ENCODE data around the gene EFL1. TPM values are rescaled to one million over a fixed set of nuclear protein-coding genes. Genes with fewer than 3 reads are reported as not detected.
A peak's percentile ranks its signal among the peaks of the same experiment; 100 is the strongest.

EFL1 gene
- total RNA-seq, 1 experiment from 2014 or later, result 22.8 TPM

DNA sequence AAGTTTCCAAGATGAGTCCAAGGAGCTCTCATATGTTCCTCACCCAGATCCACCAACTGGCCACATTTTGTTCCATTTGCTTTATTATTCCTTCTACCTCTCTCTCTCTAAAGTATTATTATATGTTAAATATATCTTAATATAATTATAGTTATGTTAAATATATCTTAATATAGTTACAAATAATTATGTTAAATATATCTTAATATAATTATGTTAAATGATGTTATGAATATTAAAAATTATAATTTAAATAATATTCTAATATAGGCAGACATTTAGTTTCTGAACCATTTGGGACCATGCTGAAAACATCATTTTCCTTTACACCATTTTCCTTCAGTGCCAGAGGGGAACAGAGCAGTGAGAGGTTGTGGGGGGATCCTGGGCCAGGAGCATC lies 166.7 kb downstream of the EFL1 start:
- DNase-seq (ENCODE audit: extremely low read depth, low read depth), result no peak

DNA sequence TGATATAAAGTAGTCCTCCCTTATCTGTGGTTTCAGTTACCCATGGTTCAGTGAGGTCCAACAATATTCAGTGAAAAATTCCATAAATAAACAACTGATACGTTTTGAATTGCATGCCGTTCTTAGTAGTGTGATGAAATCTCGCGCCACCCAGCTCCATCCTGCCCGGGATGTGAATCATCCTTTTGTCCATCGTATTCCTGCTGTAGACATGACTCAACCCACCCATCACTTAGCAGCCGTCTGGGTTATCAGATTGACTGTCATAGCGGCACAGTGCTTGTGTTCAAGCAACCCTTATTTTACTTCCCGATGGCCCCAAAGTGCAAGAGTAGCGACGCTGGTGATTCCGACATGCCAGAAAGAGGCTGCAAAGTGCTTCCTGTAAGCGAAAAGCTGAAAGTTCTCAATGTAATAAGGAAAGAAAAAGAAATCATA lies 168.7 kb downstream of the EFL1 start:
- peak; percentile 84 for DNase-seq (ENCODE audit: extremely low read depth, low read depth)

DNA sequence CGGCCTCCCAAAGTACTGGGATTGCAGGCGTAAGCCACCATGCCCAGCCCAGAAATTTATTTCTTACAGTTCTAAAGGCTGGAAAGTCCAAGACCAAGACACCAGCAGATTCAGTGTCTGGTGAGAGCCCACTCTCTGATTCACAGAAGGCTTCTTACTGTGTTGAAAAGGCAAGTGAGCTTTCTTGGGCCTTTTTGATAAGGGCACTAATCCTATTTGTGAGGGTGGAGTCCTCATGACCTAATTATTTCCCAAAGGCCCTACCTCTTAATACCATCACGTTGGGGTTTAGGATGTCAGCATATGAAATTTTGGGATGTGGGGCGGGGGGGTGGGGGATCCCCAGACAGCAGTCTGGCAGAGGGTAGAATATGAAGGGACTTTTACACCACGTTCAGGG lies 169.2 kb downstream of the EFL1 start:
- DNase-seq (ENCODE audit: extremely low read depth, low read depth), result no peak

DNA sequence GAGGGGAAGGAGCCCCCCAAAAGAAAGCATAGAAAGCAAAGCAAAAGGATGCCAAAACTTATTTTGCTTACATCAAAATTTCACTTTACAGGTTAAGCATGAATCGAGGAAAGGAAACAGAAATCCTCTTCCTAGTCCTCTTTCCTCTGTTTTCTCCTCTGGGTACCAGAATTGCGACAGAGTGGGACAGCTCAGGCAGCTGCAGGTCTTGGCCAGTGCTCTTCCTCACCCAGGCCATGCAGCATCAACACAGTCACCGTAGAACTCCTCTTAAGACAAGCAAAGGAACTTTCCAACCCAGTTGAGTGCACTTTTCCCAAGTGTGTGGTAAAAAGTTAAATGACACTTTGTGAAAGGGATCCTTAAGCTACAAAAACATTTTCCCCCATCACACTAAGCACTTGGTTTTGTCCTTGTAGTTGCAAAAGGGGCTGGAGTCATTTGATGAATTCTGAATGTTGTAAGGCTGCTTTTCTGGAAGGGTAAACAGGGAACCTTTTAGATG lies 170.8 kb downstream of the EFL1 start:
- no peak for DNase-seq (ENCODE audit: extremely low read depth, low read depth)

DNA sequence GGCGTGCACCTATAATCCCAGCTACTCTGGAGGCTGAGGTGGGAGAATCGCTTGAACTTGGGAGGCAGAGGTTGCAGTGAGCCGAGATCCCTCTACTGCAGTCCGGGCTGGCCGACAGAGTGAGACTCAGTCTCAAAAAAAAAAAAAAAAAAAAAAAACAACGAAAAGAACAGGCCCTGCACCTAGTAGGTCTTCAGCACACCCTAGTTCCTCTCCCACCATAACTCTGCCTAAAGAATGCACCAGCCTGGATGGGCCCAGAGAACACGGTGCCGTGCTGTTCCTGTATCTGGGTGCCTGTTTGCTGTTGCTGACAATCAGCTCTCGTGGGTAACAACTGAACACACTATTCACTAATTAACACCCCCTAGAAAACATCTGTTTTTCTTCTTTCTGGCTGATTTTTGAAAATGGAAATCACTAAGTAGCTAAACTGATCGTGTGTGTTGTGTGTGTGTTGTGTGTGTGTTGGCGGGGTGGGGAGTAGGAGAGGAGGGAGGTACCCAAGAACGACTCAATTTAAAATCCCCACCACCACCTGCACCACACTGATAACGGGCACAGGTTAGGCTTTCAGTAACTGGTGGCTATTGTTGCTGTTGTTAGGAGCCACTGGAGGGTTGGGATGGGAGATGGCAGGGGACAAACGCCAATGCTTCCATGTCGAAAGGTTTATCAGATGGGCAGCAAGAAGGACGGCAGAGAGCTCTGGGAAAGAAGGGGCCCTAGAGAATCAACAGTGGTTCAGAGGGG lies 176.1 kb downstream of the EFL1 start:
- DNase-seq (ENCODE audit: extremely low read depth, low read depth), result no peak

- no peak for DNase-seq (ENCODE audit: extremely low read depth, low read depth)
These were observed 180.4 kb downstream of the EFL1 start for GRCh38 chr15:82081914-82082762.

GRCh38 chr15:82080774-82081173 lies 181.8 kb downstream of the EFL1 start:
- DNase-seq (ENCODE audit: extremely low read depth, low read depth), result no peak

Small RNAs within 50 kb of the gene (small RNA-seq; reads per million reads assigned to genes)
- gene RNU1-77P, result 0 to 0.18 reads per million in 2 experiments

Other genes with a start within 250 kb of the EFL1 start
- gene MEX3B, start 216.7 kb downstream of the EFL1 start, total RNA-seq (2014; rRNA removed; shearing (Covaris generic)), result 3.6 and 5.2 TPM in 2 replicates
- 1.9 TPM in 1 of 2 replicates, not detected in the other for gene SAXO2, start 84 bp upstream of the EFL1 start, total RNA-seq (2014; rRNA removed; shearing (Covaris generic))
- gene GOLGA6L10, start 86.7 kb upstream of the EFL1 start, total RNA-seq (2014; rRNA removed; shearing (Covaris generic)), result 0.75 and 2.2 TPM in 2 replicates
- 3.8 and 5.4 TPM in 2 replicates for gene GOLGA6L9, start 167.1 kb upstream of the EFL1 start, total RNA-seq (2014; rRNA removed; shearing (Covaris generic))

Measured in NCI-H460 (cell line).